Mesenchymal stem cell (in vitro differentiated cells and primary cell): ENCODE measurements around the gene AP1S2.

Experiments
- DNase-seq: peaks from one replicate; pipeline ENCODE4 v3.0.0-alpha.2; 2013
- H2AFZ ChIP-seq: one replicate; pipeline ENCODE4 v1.6.1; 2013; ENCODE audit warnings: low read depth, mild to moderate bottlenecking, control low read depth, inconsistent platforms, low read length, moderate library complexity
- H2AK5ac ChIP-seq: 2 replicates; pipeline ENCODE4 v1.6.1; 2013; ENCODE audit warnings: low read length, moderate library complexity, mild to moderate bottlenecking, inconsistent platforms; ENCODE audit not compliant: severe bottlenecking
- H2BK120ac ChIP-seq: one replicate; pipeline ENCODE4 v1.6.1; 2013; ENCODE audit warnings: low read depth, mild to moderate bottlenecking, inconsistent platforms, low read length, moderate library complexity
- H2BK12ac ChIP-seq, 2 experiments: one replicate each; pipeline ENCODE4 v1.6.1; 2013; ENCODE audit warnings: inconsistent platforms in 2 of 2, low read length in 2 of 2, mild to moderate bottlenecking in 2 of 2, moderate library complexity in 2 of 2, control low read depth in 1 of 2
- H2BK15ac ChIP-seq: one replicate; pipeline ENCODE4 v1.6.1; 2013; ENCODE audit warnings: mild to moderate bottlenecking, low read depth, inconsistent platforms; ENCODE audit not compliant: poor library complexity, severe bottlenecking
- H2BK5ac ChIP-seq: 2 replicates; pipeline ENCODE4 v1.6.1; 2013; ENCODE audit warnings: low read depth, mild to moderate bottlenecking, low read length, control low read depth, inconsistent platforms; ENCODE audit not compliant: poor library complexity, severe bottlenecking
- H3K14ac ChIP-seq, 2 experiments: one replicate each; pipeline ENCODE4 v1.6.1; 2013; ENCODE audit warnings: inconsistent platforms in 2 of 2, low read length in 2 of 2, control low read depth in 1 of 2, mild to moderate bottlenecking in 1 of 2, moderate library complexity in 1 of 2
- H3K18ac ChIP-seq, 2 experiments: one replicate each; pipeline ENCODE4 v1.6.1; 2013; ENCODE audit warnings: inconsistent platforms in 2 of 2, low read length in 2 of 2, control low read depth in 1 of 2, low read depth in 1 of 2, mild to moderate bottlenecking in 1 of 2
- H3K23ac ChIP-seq, 2 experiments: one replicate each; pipeline ENCODE4 v1.6.1; 2013; ENCODE audit warnings: inconsistent platforms in 2 of 2, low read length in 2 of 2, mild to moderate bottlenecking in 2 of 2, moderate library complexity in 2 of 2, control low read depth in 1 of 2
- H3K27ac ChIP-seq: 2 replicates; pipeline ENCODE4 v1.5.1; 2013; ENCODE audit warnings: mild to moderate bottlenecking, moderate library complexity, low read length, control low read depth, inconsistent platforms; ENCODE audit not compliant: poor library complexity, severe bottlenecking
- H3K27me3 ChIP-seq, 2 experiments: 2 replicates each; pipeline versions ENCODE4 v1.6.1 to v1.7.0; 2013; ENCODE audit warnings: low read length in 2 of 2, mild to moderate bottlenecking in 2 of 2, moderate library complexity in 2 of 2, control low read depth in 1 of 2, inconsistent platforms in 1 of 2; ENCODE audit not compliant: control insufficient read depth in 1 of 2, insufficient read depth in 1 of 2
- H3K36me3 ChIP-seq, 2 experiments: 2 replicates each; pipeline versions ENCODE4 v1.6.1 to v1.7.0; 2013; ENCODE audit warnings: low read length in 2 of 2, control low read depth in 1 of 2, inconsistent platforms in 1 of 2, low read depth in 1 of 2, mild to moderate bottlenecking in 1 of 2; ENCODE audit not compliant: insufficient read depth in 2 of 2, control insufficient read depth in 1 of 2
- H3K4ac ChIP-seq, 2 experiments: one replicate each; pipeline ENCODE4 v1.6.1; 2013; ENCODE audit warnings: inconsistent platforms in 2 of 2, low read length in 2 of 2, mild to moderate bottlenecking in 2 of 2, moderate library complexity in 2 of 2, control low read depth in 1 of 2, low read depth in 1 of 2
- H3K4me1 ChIP-seq: 2 replicates; pipeline ENCODE4 v1.6.1; 2013; ENCODE audit warnings: low read depth, low read length, control low read depth; ENCODE audit not compliant: control insufficient read depth, insufficient read depth
- H3K4me2 ChIP-seq: 2 replicates; pipeline ENCODE4 v1.6.1; 2013; ENCODE audit warnings: low read length, mild to moderate bottlenecking, inconsistent platforms; ENCODE audit not compliant: poor library complexity, severe bottlenecking
- H3K4me3 ChIP-seq, 2 experiments: 2 replicates each; pipeline versions ENCODE4 v1.5.1 to v1.7.0; 2013; ENCODE audit warnings: low read length in 2 of 2, mild to moderate bottlenecking in 2 of 2, control low read depth in 1 of 2, low read depth in 1 of 2; ENCODE audit not compliant: insufficient read depth in 1 of 2
- H3K79me1 ChIP-seq: replicated peaks from 2 replicates; pipeline ENCODE4 v1.6.1; 2013; ENCODE audit warnings: mild to moderate bottlenecking, control low read depth, low read length, inconsistent platforms; ENCODE audit not compliant: poor library complexity, severe bottlenecking
- H3K9ac ChIP-seq: 2 replicates; pipeline ENCODE4 v1.7.0; 2013; ENCODE audit warnings: mild to moderate bottlenecking, low read length, moderate library complexity
- H3K9me3 ChIP-seq: 2 replicates; pipeline ENCODE4 v1.7.0; 2013; ENCODE audit warnings: mild to moderate bottlenecking, low read length; ENCODE audit not compliant: control insufficient read depth
- H4K8ac ChIP-seq: one replicate; pipeline ENCODE4 v1.6.1; 2013; ENCODE audit warnings: inconsistent platforms, mild to moderate bottlenecking, low read length, moderate library complexity
- H4K91ac ChIP-seq: one replicate; pipeline ENCODE4 v1.6.1; 2013; ENCODE audit warnings: mild to moderate bottlenecking, low read length, inconsistent platforms
- WGBS: methylation state at CpG from one replicate; pipeline ENCODE4 v1.1.7; 2013; ENCODE audit warnings: mixed read lengths; 5-methylcytosine and 5-hydroxymethylcytosine counted together

AP1S2 gene

DNA sequence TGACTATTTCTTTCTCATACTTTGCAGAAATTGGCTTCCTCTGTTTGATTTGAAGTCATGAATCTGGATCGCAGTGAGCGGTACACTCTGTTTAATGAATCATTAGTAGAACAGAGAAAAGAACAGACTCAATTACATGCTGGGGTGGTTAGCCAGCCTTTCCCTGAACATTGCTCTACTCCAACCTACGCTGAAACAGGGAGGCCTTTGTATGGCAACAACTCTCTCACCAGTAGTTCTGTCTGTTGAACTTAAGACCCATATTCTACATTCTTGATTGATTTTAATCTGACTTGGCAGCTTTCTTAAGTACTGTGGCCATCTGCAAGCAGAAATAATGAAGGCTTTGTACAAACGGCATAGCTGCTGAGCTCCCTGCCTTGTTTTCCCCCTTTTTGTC lies 19.0 kb upstream of the AP1S2 start:
- Histone ChIP-seq H3K23ac (no peak overlapping the region), H3K4me3 (no peak overlapping the region), H3K14ac (no peak overlapping the region), H3K4ac (no peak overlapping the region), H3K79me1 (no peaks in the 10 kb centered on the region), H3K18ac (no peak overlapping the region), H3K9ac (no peak overlapping the region), H2BK120ac (no peak overlapping the region), H3K36me3 (no peaks in the 10 kb centered on the region), H3K27ac (no peak overlapping the region), H2BK15ac (no peak overlapping the region), H3K9me3 (no peaks in the 10 kb centered on the region), H3K4me1 (no peaks in the 10 kb centered on the region), H3K4me2 (no peak overlapping the region), H2BK5ac (no peak overlapping the region), H2BK12ac (no peak overlapping the region), H3K27me3 (peaks cover 0 to 26% of the 10 kb centered on the region in 2 experiments), H4K8ac (no peak overlapping the region), H2AFZ (no peak overlapping the region), H4K91ac (no peak overlapping the region), H2AK5ac (no peak overlapping the region)
- no peak for DNase-seq
- WGBS, result 97% methylated on average over 4 of the region's 4 CpGs

GRCh38 chrX:15870310-15870709 lies 15.7 kb upstream of the AP1S2 start:
- no peak overlapping the region for H2BK15ac ChIP-seq
- H3K14ac ChIP-seq, result no peak overlapping the region
- no peak overlapping the region for H3K4me3 ChIP-seq
- H4K8ac ChIP-seq, result no peak overlapping the region
- H2AK5ac ChIP-seq, result no peak overlapping the region
- H4K91ac ChIP-seq, result no peak overlapping the region
- no peak overlapping the region for H3K23ac ChIP-seq
- no peaks in the 10 kb centered on the region for H3K9me3 ChIP-seq
- H3K18ac ChIP-seq, result no peak overlapping the region
- H2AFZ ChIP-seq, result no peak overlapping the region
- H3K4me1 ChIP-seq, result no peaks in the 10 kb centered on the region
- no peak overlapping the region for H3K4me2 ChIP-seq
- peaks cover 0 to 45% of the 10 kb centered on the region in 2 experiments for H3K27me3 ChIP-seq
- 81% methylated on average over 3 of the region's 4 CpGs for WGBS
- H2BK12ac ChIP-seq, result no peak overlapping the region
- no peaks in the 10 kb centered on the region for H3K36me3 ChIP-seq
- no peaks in the 10 kb centered on the region for H3K79me1 ChIP-seq
- DNase-seq, result no peak
- no peak overlapping the region for H3K27ac ChIP-seq
- H3K4ac ChIP-seq, result no peak overlapping the region
- H2BK5ac ChIP-seq, result no peak overlapping the region
- no peak overlapping the region for H2BK120ac ChIP-seq
- no peak overlapping the region for H3K9ac ChIP-seq

DNA sequence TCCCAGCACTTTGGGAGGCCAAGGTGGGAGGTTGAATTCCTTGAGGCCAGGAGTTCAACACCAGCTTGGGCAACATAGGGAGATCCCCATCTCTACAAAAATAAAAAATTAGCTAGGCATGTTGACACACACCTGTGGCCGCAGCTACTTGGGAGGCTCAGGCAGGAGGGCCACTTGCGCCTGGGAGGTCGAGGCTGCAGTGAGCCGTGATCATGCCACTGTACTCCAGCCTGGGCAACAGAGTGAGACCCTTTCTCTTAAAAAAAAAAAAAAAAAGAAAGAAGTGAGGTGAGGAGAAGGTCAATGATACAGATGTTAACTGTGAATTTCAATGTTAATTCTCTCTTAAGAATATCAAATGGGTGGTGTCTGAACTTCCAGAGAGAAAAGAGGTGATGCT lies 15.1 kb upstream of the AP1S2 start:
- no peaks in the 10 kb centered on the region for H3K36me3 ChIP-seq
- H3K27me3 ChIP-seq, result peaks cover 0 to 42% of the 10 kb centered on the region in 2 experiments
- no peak overlapping the region for H2BK120ac ChIP-seq
- H3K9ac ChIP-seq, result no peak overlapping the region
- H2BK12ac ChIP-seq, result no peak overlapping the region
- H3K27ac ChIP-seq, result no peak overlapping the region
- no peak overlapping the region for H3K18ac ChIP-seq
- no peak overlapping the region for H3K4ac ChIP-seq
- no peak overlapping the region for H2BK5ac ChIP-seq
- H4K91ac ChIP-seq, result no peak overlapping the region
- no peaks in the 10 kb centered on the region for H3K79me1 ChIP-seq
- 93% methylated on average over 4 of the region's 4 CpGs for whole genome bisulfite sequencing
- no peak overlapping the region for H2BK15ac ChIP-seq
- H3K4me3 ChIP-seq, result no peak overlapping the region
- H3K4me2 ChIP-seq, result no peak overlapping the region
- no peak overlapping the region for H3K23ac ChIP-seq
- no peak overlapping the region for H4K8ac ChIP-seq
- H2AFZ ChIP-seq, result no peak overlapping the region
- no peak overlapping the region for H2AK5ac ChIP-seq
- DNase-seq, result no peak
- H3K14ac ChIP-seq, result no peak overlapping the region
- H3K9me3 ChIP-seq, result no peaks in the 10 kb centered on the region
- H3K4me1 ChIP-seq, result no peaks in the 10 kb centered on the region

- Histone ChIP-seq H3K9me3 (no peaks in the 10 kb centered on the region), H3K27me3 (peaks cover 0 to 54% of the 10 kb centered on the region in 2 experiments), H3K4ac (no peak overlapping the region)
These were observed 11.5 kb upstream of the AP1S2 start for GRCh38 chrX:15866147-15866546.

More at GRCh38 chrX:15866147-15866546, 11.5 kb upstream of the AP1S2 start:
- H3K23ac ChIP-seq, result no peak overlapping the region
- H2AK5ac ChIP-seq, result no peak overlapping the region
- no peak overlapping the region for H2AFZ ChIP-seq
- no peak overlapping the region for H3K27ac ChIP-seq
- no peak overlapping the region for H3K14ac ChIP-seq
- H3K4me2 ChIP-seq, result no peak overlapping the region
- H3K79me1 ChIP-seq, result no peaks in the 10 kb centered on the region
- no peak for DNase-seq
- H4K8ac ChIP-seq, result no peak overlapping the region
- no peaks in the 10 kb centered on the region for H3K36me3 ChIP-seq
- H3K18ac ChIP-seq, result no peak overlapping the region
- no peak overlapping the region for H3K9ac ChIP-seq
- H3K4me3 ChIP-seq, result no peak overlapping the region
- no peak overlapping the region for H2BK12ac ChIP-seq
- H2BK120ac ChIP-seq, result no peak overlapping the region
- H3K4me1 ChIP-seq, result no peaks in the 10 kb centered on the region
- H4K91ac ChIP-seq, result no peak overlapping the region
- H2BK5ac ChIP-seq, result no peak overlapping the region
- WGBS, result 79% methylated on average over 3 of the region's 3 CpGs
- no peak overlapping the region for H2BK15ac ChIP-seq
